A673 (cell line): Measurements from ENCODE around the gene SLC44A3. TPM values are rescaled to one million over a fixed set of nuclear protein-coding genes. Genes with fewer than 3 reads are reported as not detected.

Source experiments
- BruUV-seq: library from RNA; stranded (reverse); fragments of 400-500 nt; replicated peaks from 2 replicates; lab custom pipeline; 2021; lab: Mats Ljungman, UMichigan
- CTCF ChIA-PET: fragments of 300-600 bp; sonication (Branson Sonifier 250); formaldehyde crosslinking; loops from one replicate; lab custom pipeline; 2022; ENCODE audit warnings: antibody characterized with exemption; lab: Charles Lee
- POLR2A ChIA-PET: fragments of 300-600 bp; sonication (Branson Sonifier 250); formaldehyde crosslinking; loops from one replicate; lab custom pipeline; 2022; ENCODE audit warnings: antibody characterized with exemption; ENCODE audit not compliant: low non-redundant PET; lab: Charles Lee
- DNase-seq: peaks from one replicate; pipeline ENCODE4 v3.0.0-alpha.2; 2015; ENCODE audit warnings: low spot score
- H3K27ac ChIP-seq: fragments of 200-600 bp; sonication (generic); 2 replicates; pipeline ENCODE4 v1.5.1; 2016; ENCODE audit warnings: mixed run types, low read depth, mild to moderate bottlenecking, mixed read lengths, antibody characterized with exemption, low read length; ENCODE audit not compliant: poor library complexity, severe bottlenecking
- H3K27me3 ChIP-seq: fragments of 200-600 bp; sonication (generic); replicated peaks from 2 replicates; pipeline ENCODE4 v1.6.1; 2017; ENCODE audit warnings: mixed run types, low read depth, mild to moderate bottlenecking, mixed read lengths, antibody characterized with exemption, low read length; ENCODE audit not compliant: insufficient read depth, poor library complexity
- H3K36me3 ChIP-seq: fragments of 200-600 bp; sonication (generic); 2 replicates; pipeline ENCODE4 v1.6.1; 2016; ENCODE audit warnings: mixed run types, mild to moderate bottlenecking, mixed read lengths, antibody characterized with exemption, low read length; ENCODE audit not compliant: insufficient read depth, poor library complexity, severe bottlenecking
- H3K4me1 ChIP-seq: fragments of 200-600 bp; sonication (generic); 2 replicates; pipeline ENCODE4 v1.6.1; 2017; ENCODE audit warnings: mixed run types, mild to moderate bottlenecking, mixed read lengths, antibody characterized with exemption, low read length; ENCODE audit not compliant: insufficient read depth, poor library complexity, severe bottlenecking
- H3K4me3 ChIP-seq: fragments of 200-600 bp; sonication (generic); 2 replicates; pipeline ENCODE4 v1.5.1; 2016; ENCODE audit warnings: low read depth, mixed run types, mild to moderate bottlenecking, mixed read lengths, low read length; ENCODE audit not compliant: poor library complexity, severe bottlenecking
- H3K9me3 ChIP-seq: fragments of 200-600 bp; sonication (generic); 2 replicates; pipeline ENCODE4 v1.6.1; 2016; ENCODE audit warnings: mixed run types, low read depth, mild to moderate bottlenecking, mixed read lengths, antibody characterized with exemption, low read length; ENCODE audit not compliant: poor library complexity, severe bottlenecking
- CTCF ChIP-seq: fragments of 300-800, 200-600 bp; sonication (generic); conservative IDR thresholded peaks from 2 replicates; pipeline ENCODE4 v1.5.1; 2017; ENCODE audit warnings: low read depth, mild to moderate bottlenecking, antibody characterized with exemption, low read length, moderate library complexity, mixed read lengths
- EZH2 ChIP-seq: fragments of 200-600 bp; sonication (generic); IDR thresholded peaks from 2 replicates; pipeline ENCODE4 v1.6.1; 2017; ENCODE audit warnings: borderline replicate concordance, low read depth, mild to moderate bottlenecking, mixed read lengths, antibody characterized with exemption, low read length; ENCODE audit not compliant: poor library complexity, severe bottlenecking
- intact Hi-C: fragments of 100-400 bp; cut with micrococcal nuclease; formaldehyde crosslinking; loops from one replicate; pipeline ENCODE4 v1.10.0; 2022; ENCODE audit not compliant: unreplicated experiment
- total RNA-seq: library from RNA; stranded (reverse); gene quantifications from 2 replicates; pipeline ENCODE4 v1.2.3, GENCODE V29; 2021

Gene SLC44A3
- total RNA-seq, 1 experiment from 2014 or later: not detected

- POLR2A ChIA-PET: no interaction called here
- Histone ChIP-seq H3K9me3 (no peaks in the 10 kb centered on the region), H3K27me3 (no peaks in the 10 kb centered on the region), H3K4me3 (no peak overlapping the region), H3K27ac (no peak overlapping the region), H3K36me3 (no peaks in the 10 kb centered on the region), H3K4me1 (no peaks in the 10 kb centered on the region)
- DNase-seq: no peak
- no peak for TF ChIP-seq EZH2
- no peak for TF ChIP-seq CTCF
- intact Hi-C loops: no loop called here
- CTCF ChIA-PET: interaction anchor here (0.5 kb wide), 1 partner anchor 167 kb away, joined by 4 read pairs; no protein-coding TSS in a partner anchor
- no TSS peak for BruUV-seq
Observed at GRCh38 chr1:94873520-94874351, 53.6 kb downstream of the SLC44A3 start.

DNA sequence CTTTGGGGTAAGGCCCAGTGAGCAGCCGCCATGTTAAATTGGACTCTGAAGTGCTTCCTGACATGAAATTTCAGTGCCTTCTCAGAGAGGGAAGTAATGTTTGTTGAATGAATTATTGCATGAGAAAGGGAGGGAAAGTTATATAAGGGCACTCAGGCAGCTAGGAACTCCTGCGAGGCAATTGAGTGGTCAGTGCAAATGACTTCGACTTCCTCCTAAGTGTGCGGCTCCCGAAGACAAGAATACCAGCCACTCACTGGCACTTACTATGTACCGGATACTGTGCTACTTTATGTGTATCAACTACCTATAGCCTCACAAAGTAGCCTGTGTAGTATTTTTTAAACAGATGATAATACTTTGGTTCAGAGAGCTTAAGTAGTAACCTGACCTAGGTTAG is 54.3 kb downstream of the SLC44A3 start:
- Histone ChIP-seq H3K27ac (no peak overlapping the region), H3K36me3 (no peaks in the 10 kb centered on the region), H3K27me3 (no peaks in the 10 kb centered on the region), H3K9me3 (no peaks in the 10 kb centered on the region), H3K4me1 (no peaks in the 10 kb centered on the region), H3K4me3 (no peak overlapping the region)
- ChIA-PET POLR2A (no interaction called here), CTCF (no interaction called here)
- DNase-seq: no peak
- intact Hi-C loops: no loop called here
- no TSS peak for BruUV-seq
- TF ChIP-seq CTCF (no peak), EZH2 (no peak)

DNA sequence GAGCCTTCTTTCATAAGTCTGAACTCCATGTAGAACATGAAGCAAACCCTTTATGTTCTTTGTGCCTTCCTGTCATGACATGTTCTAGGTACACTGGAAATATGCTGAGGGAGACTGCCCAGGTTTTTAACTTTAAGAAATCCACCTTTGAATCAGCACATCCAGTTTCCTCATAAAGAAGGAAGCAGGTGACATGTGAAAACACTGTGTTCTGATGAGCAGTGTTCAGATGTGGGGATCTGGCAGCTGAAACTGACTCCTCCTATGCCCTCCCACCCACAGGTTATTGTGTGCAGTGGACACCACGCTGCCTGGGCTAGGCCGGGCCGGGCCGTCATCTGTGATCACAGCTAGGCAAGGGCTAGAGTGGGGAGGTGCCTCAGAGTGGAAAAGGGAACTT is 55.6 kb downstream of the SLC44A3 start:
- Histone ChIP-seq H3K4me1 (no peaks in the 10 kb centered on the region), H3K36me3 (no peaks in the 10 kb centered on the region), H3K9me3 (no peaks in the 10 kb centered on the region), H3K27me3 (no peaks in the 10 kb centered on the region), H3K27ac (no peak overlapping the region), H3K4me3 (no peak overlapping the region)
- DNase-seq: no peak
- TF ChIP-seq EZH2 (no peak), CTCF (no peak)
- BruUV-seq: no TSS peak
- intact Hi-C loops: no loop called here
- ChIA-PET CTCF (no interaction called here), POLR2A (no interaction called here)
